SK-N-SH (cell line): ENCODE data around the gene SLC41A3. TPM values are rescaled to one million over a fixed set of nuclear protein-coding genes. Genes with fewer than 3 reads are reported as not detected.

Experiments used
- CTCF ChIA-PET: fragments of 300-600, 350-600 bp; formaldehyde crosslinking; extraction: SDS; loops from one replicate; lab custom pipeline; 2021; lab: Yijun Ruan, JAX
- POLR2A ChIA-PET: fragments of 350-600 bp; sonication (Branson Sonifier 250); formaldehyde crosslinking; extraction: SDS; loops from one replicate; lab custom pipeline; 2020; ENCODE audit warnings: antibody characterized with exemption, inconsistent platforms; lab: Yijun Ruan, JAX
- DNase-seq: peaks from one replicate; pipeline ENCODE4 v3.0.0; 2012
- H2AFZ ChIP-seq: fragments of 200-600 bp; sonication (generic); 2 replicates; pipeline ENCODE4 v1.8.1; 2016; ENCODE audit warnings: antibody characterized with exemption, mild to moderate bottlenecking, low read depth
- H3F3A ChIP-seq: fragments of 200-600 bp; sonication (generic); replicated peaks from 2 replicates; pipeline ENCODE3; 2016; ENCODE audit warnings: antibody characterized with exemption, mild to moderate bottlenecking; ENCODE audit not compliant: insufficient read depth
- H3K27ac ChIP-seq, 2 experiments: fragments of 200-500 bp in 1 of 2; fragments of 200-600 bp in 1 of 2; sonication (Bioruptor generic) in 1 of 2; sonication (generic), shearing (Covaris generic) in 1 of 2; 2 replicates each; pipeline versions ENCODE4 v1.5.1 to v1.6.1; 2014 to 2016; ENCODE audit warnings: low read depth in 2 of 2, inconsistent platforms in 1 of 2, low read length in 1 of 2, mild to moderate bottlenecking in 1 of 2, mixed read lengths in 1 of 2
- H3K27me3 ChIP-seq: fragments of 200-600 bp; sonication (generic), shearing (Covaris generic); 2 replicates; pipeline ENCODE4 v1.6.1; 2016; ENCODE audit warnings: mixed run types; ENCODE audit not compliant: insufficient read depth
- H3K36me3 ChIP-seq, 2 experiments: fragments of 200-500 bp in 1 of 2; fragments of 200-600 bp in 1 of 2; sonication (Bioruptor generic) in 1 of 2; sonication (generic) in 1 of 2; replicated peaks in 1 of 2; 2 replicates each; pipeline versions ENCODE3 to v1.5.1; 2014 to 2016; ENCODE audit warnings: low read length in 1 of 2, mild to moderate bottlenecking in 1 of 2; ENCODE audit not compliant: insufficient read depth in 2 of 2, control insufficient read depth in 1 of 2
- H3K4me1 ChIP-seq, 2 experiments: fragments of 200-500 bp in 1 of 2; fragments of 200-600 bp in 1 of 2; sonication (Bioruptor generic) in 1 of 2; sonication (generic), shearing (Covaris generic) in 1 of 2; 2 replicates each; pipeline versions ENCODE4 v1.5.1 to v1.6.1; 2014 to 2016; ENCODE audit warnings: low read depth in 1 of 2, low read length in 1 of 2, mixed run types in 1 of 2; ENCODE audit not compliant: insufficient read depth in 2 of 2, control insufficient read depth in 1 of 2
- H3K4me2 ChIP-seq: fragments of 200-600 bp; sonication (generic), shearing (Covaris generic); 2 replicates; pipeline ENCODE4 v1.6.1; 2017; ENCODE audit warnings: mixed run types
- H3K4me3 ChIP-seq, 2 experiments: fragments of 200-500 bp in 1 of 2; fragments of 200-600 bp in 1 of 2; sonication (Bioruptor generic) in 1 of 2; sonication (generic), shearing (Covaris generic) in 1 of 2; 2 replicates each; pipeline versions ENCODE4 v1.5.1 to v1.8.1; 2014 to 2016; ENCODE audit warnings: low read depth in 2 of 2, inconsistent platforms in 1 of 2, low read length in 1 of 2, mild to moderate bottlenecking in 1 of 2, mixed read lengths in 1 of 2, moderate library complexity in 1 of 2
- H3K79me2 ChIP-seq: fragments of 200-600 bp; sonication (generic); 2 replicates; pipeline ENCODE4 v1.8.1; 2017; ENCODE audit warnings: mild to moderate bottlenecking; ENCODE audit not compliant: insufficient read depth
- H3K9ac ChIP-seq: fragments of 200-600 bp; sonication (generic); 2 replicates; pipeline ENCODE4 v1.6.1; 2017; ENCODE audit warnings: mixed run types
- H3K9me2 ChIP-seq: fragments of 200-600 bp; sonication (generic); 2 replicates; pipeline ENCODE4 v1.6.1; 2017; ENCODE audit warnings: mixed run types
- H3K9me3 ChIP-seq: fragments of 200-600 bp; sonication (generic); 2 replicates; pipeline ENCODE4 v1.6.1; 2017; ENCODE audit warnings: mixed run types, mild to moderate bottlenecking, moderate library complexity
- H4K20me1 ChIP-seq: fragments of 200-600 bp; sonication (generic); 2 replicates; pipeline ENCODE4 v1.6.1; 2017; ENCODE audit warnings: mild to moderate bottlenecking, mixed run types; ENCODE audit not compliant: insufficient read depth
- CHD2 ChIP-seq: fragments of 150-350 bp; IDR thresholded peaks from 2 replicates; pipeline ENCODE4 v1.6.1; 2018; ENCODE audit warnings: low read length; ENCODE audit not compliant: partially characterized antibody
- FOXM1 ChIP-seq: IDR thresholded peaks from 2 replicates; pipeline ENCODE4 v1.4.0; 2012; ENCODE audit warnings: low read depth, mild to moderate bottlenecking
- NFIC ChIP-seq: IDR thresholded peaks from 2 replicates; pipeline ENCODE4 v1.4.0; 2012; ENCODE audit warnings: borderline replicate concordance
- NRF1 ChIP-seq: IDR thresholded peaks from 2 replicates; pipeline ENCODE4 v1.6.1; 2012; ENCODE audit warnings: low read depth, mild to moderate bottlenecking, low read length
- POLR2AphosphoS5 ChIP-seq: IDR thresholded peaks from 2 replicates; pipeline ENCODE4 v1.6.1; 2012; ENCODE audit warnings: low read depth, low read length
- RXRA ChIP-seq: IDR thresholded peaks from 2 replicates; pipeline ENCODE4 v1.4.0; 2012; ENCODE audit warnings: low read depth, mild to moderate bottlenecking, borderline replicate concordance
- TAF1 ChIP-seq: IDR thresholded peaks from 2 replicates; pipeline ENCODE4 v1.6.1; 2012; ENCODE audit warnings: low read depth, mild to moderate bottlenecking, low read length, moderate library complexity, borderline replicate concordance
- YY1 ChIP-seq: IDR thresholded peaks from 2 replicates; pipeline ENCODE4 v1.4.0; 2012; ENCODE audit warnings: low read depth, mild to moderate bottlenecking
- WGBS: methylation state at CpG from one replicate; pipeline ENCODE4 v1.1.6; 2017; ENCODE audit warnings: low lambda C conversion rate; 5-methylcytosine and 5-hydroxymethylcytosine counted together
- polyA plus RNA-seq, 3 experiments: library from polyadenylated mRNA; depleted of rRNA; stranded (reverse); fragments of >200 nt; gene quantifications; 2 replicates each; pipeline ENCODE4 v1.2.3, GENCODE V29; 2012
- TF ChIP-seq, protein P1 (sequence below): fragments of 200-600 bp; sonication (generic); IDR thresholded peaks from 2 replicates; pipeline ENCODE4 v1.6.1; 2017; ENCODE audit warnings: antibody characterized with exemption, mild to moderate bottlenecking, moderate library complexity
- TF ChIP-seq, protein P2 (sequence below): fragments of 150-350 bp; IDR thresholded peaks from 2 replicates; pipeline ENCODE4 v1.6.1; 2016; ENCODE audit warnings: mild to moderate bottlenecking, low read depth, low read length
- TF ChIP-seq, protein P3 (sequence below): IDR thresholded peaks from 2 replicates; pipeline ENCODE4; 2012
- TF ChIP-seq, protein P4 (sequence below): IDR thresholded peaks from 2 replicates; pipeline ENCODE4 v1.4.0; 2012; ENCODE audit warnings: low read depth

The SLC41A3 gene
- polyA plus RNA-seq, 1 of the 3 experiments (the other 2 are of a cell fraction): 53.4 TPM

GRCh38 chr3:126018545-126018944, 65.4 kb downstream of the SLC41A3 start:
- Histone ChIP-seq H3K79me2 (no peaks in the 10 kb centered on the region), H3K9ac (no peak overlapping the region), H3K9me3 (no peaks in the 10 kb centered on the region), H3K27ac (no peak overlapping the region), H3K4me2 (no peak overlapping the region), H3K4me1 (peaks cover 0 to 5% of the 10 kb centered on the region in 2 experiments; a peak in 1 of 4 replicates), H3K9me2 (no peaks in the 10 kb centered on the region), H3K27me3 (no peaks in the 10 kb centered on the region), H3K36me3 (peaks cover 3% of the 10 kb centered on the region in 2 experiments), H4K20me1 (no peaks in the 10 kb centered on the region), H3K4me3 (no peak overlapping the region), H3F3A (no peaks in the 10 kb centered on the region), H2AFZ (no peak overlapping the region)
- ChIA-PET CTCF (interaction anchor here (1.0 kb wide), 1 partner anchor 14 kb away, joined by 3 read pairs; no protein-coding TSS in a partner anchor), POLR2A (no interaction called here)
- 69% methylated on average over 1 of the region's 1 CpG for WGBS
- no peak for TF ChIP-seq RXRA
- no peak for TF ChIP-seq NRF1
- TF ChIP-seq, protein P1, sequence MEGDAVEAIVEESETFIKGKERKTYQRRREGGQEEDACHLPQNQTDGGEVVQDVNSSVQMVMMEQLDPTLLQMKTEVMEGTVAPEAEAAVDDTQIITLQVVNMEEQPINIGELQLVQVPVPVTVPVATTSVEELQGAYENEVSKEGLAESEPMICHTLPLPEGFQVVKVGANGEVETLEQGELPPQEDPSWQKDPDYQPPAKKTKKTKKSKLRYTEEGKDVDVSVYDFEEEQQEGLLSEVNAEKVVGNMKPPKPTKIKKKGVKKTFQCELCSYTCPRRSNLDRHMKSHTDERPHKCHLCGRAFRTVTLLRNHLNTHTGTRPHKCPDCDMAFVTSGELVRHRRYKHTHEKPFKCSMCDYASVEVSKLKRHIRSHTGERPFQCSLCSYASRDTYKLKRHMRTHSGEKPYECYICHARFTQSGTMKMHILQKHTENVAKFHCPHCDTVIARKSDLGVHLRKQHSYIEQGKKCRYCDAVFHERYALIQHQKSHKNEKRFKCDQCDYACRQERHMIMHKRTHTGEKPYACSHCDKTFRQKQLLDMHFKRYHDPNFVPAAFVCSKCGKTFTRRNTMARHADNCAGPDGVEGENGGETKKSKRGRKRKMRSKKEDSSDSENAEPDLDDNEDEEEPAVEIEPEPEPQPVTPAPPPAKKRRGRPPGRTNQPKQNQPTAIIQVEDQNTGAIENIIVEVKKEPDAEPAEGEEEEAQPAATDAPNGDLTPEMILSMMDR: no peak
- TF ChIP-seq, protein P2, sequence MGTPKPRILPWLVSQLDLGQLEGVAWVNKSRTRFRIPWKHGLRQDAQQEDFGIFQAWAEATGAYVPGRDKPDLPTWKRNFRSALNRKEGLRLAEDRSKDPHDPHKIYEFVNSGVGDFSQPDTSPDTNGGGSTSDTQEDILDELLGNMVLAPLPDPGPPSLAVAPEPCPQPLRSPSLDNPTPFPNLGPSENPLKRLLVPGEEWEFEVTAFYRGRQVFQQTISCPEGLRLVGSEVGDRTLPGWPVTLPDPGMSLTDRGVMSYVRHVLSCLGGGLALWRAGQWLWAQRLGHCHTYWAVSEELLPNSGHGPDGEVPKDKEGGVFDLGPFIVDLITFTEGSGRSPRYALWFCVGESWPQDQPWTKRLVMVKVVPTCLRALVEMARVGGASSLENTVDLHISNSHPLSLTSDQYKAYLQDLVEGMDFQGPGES: no peak
- no peak for TF ChIP-seq YY1
- TF ChIP-seq POLR2AphosphoS5: no peak
- TF ChIP-seq, protein P3, sequence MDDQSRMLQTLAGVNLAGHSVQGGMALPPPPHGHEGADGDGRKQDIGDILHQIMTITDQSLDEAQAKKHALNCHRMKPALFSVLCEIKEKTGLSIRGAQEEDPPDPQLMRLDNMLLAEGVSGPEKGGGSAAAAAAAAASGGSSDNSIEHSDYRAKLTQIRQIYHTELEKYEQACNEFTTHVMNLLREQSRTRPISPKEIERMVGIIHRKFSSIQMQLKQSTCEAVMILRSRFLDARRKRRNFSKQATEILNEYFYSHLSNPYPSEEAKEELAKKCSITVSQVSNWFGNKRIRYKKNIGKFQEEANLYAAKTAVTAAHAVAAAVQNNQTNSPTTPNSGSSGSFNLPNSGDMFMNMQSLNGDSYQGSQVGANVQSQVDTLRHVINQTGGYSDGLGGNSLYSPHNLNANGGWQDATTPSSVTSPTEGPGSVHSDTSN: no peak
- TF ChIP-seq FOXM1: no peak
- no peak for TF ChIP-seq CHD2
- TF ChIP-seq, protein P4, sequence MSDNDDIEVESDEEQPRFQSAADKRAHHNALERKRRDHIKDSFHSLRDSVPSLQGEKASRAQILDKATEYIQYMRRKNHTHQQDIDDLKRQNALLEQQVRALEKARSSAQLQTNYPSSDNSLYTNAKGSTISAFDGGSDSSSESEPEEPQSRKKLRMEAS: no peak
- TF ChIP-seq TAF1: no peak
- no peak for DNase-seq

DNA sequence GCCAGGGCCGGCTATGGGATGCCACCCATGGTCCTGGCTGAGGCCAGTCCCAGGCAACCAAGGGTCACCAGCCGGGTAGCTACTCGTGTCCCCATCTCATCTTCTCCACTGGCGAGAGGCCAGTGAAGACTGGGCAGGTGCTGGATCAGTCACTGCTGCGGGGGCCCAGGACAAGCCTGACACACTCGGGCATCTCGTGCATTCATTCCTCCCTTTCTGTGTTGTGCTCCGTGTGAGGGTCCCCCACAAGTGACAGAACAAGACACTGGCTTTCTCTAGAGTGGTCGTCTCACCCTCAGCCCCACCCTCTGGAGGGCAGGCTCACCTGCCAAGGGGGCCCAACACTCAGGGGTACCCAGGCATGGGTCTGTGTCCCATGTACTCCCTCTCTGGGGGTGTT, 66.6 kb downstream of the SLC41A3 start:
- POLR2A ChIA-PET: no interaction called here
- TF ChIP-seq NFIC (no peak), TAF1 (no peak)
- no peaks in the 10 kb centered on the region for H3K79me2 ChIP-seq

More for the DNA sequence above, 66.6 kb downstream of the SLC41A3 start:
- no peak overlapping the region for H3K4me3 ChIP-seq
- CTCF ChIA-PET: no interaction called here
- no peaks in the 10 kb centered on the region for H3K9me2 ChIP-seq
- no peaks in the 10 kb centered on the region for H3K27me3 ChIP-seq
- H3K9me3 ChIP-seq: no peaks in the 10 kb centered on the region
- H3F3A ChIP-seq: no peaks in the 10 kb centered on the region
- no peak overlapping the region for H3K9ac ChIP-seq
- no peaks in the 10 kb centered on the region for H4K20me1 ChIP-seq
- DNase-seq: no peak
- H2AFZ ChIP-seq: no peak overlapping the region
- no peak overlapping the region for H3K27ac ChIP-seq
- H3K4me2 ChIP-seq: no peak overlapping the region
- H3K36me3 ChIP-seq: peaks cover 0 to 3% of the 10 kb centered on the region in 2 experiments
- WGBS: 91% methylated on average over 6 of the region's 9 CpGs
- peaks cover 0 to 5% of the 10 kb centered on the region in 2 experiments; a peak in 1 of 4 replicates for H3K4me1 ChIP-seq
